Measurements from ENCODE around the gene KCND3. TPM values are rescaled to one million over a fixed set of nuclear protein-coding genes. Genes with fewer than 3 reads are reported as not detected.
"Not testable (repeated sequence)": the region's sequence is repeated elsewhere in the genome, so short reads cannot be mapped to it uniquely, and the experiment has no call there.

The KCND3 gene
- total and polyA plus RNA-seq, 4 donors: 1.1 to 25.3 (median 12.4) TPM

DNA sequence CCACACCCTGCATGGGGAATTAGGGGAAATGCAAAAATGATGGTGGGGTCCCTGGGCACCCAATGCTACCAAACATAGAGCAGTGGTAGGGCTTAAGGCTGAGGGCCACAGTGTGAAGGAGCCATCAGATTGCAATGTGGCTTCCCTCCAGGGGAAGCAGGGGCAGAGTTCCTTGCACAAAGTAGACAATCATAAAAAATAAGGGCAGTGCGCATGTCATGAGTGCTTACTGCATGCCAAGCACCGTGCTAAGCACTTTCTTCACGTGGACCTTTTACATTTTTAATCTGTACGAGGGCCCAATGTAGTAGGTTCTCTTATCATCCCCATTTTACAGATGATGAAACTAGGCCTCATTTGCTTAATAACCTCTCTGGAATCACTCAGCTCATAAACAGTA, 177.2 kb downstream of the KCND3 start:
- no peaks in the 10 kb centered on the region for H3K9me3 ChIP-seq (ENCODE audit: control insufficient read depth, low read length)
- 90 to 93% methylated on average over 4 of the region's 4 CpGs for WGBS, 2 donors

DNA sequence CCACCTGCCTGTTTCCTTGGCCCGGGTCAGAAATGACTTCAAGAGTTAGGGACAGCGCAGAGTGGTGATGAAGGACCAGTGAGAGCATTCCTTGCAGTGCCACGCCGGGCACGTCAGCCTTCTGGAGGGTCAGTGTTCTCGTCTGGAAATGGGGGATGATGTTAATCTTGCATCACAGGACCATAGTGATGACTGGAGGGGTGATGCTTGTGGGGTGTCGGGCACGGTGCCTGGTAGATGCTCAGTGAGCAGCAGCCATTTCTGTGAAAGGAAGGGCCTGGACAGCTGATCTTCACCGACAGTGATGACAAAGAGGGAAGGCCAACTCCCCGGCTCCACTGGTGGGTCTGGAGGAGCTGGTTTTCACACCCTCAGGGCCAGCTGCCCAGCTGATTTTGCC, 177.6 kb downstream of the KCND3 start:
- Histone ChIP-seq H3K4me1 (ENCODE audit: control insufficient read depth in 1 of 2, insufficient read depth in 2 of 2, low read length in 2 of 2) (no peaks in the 10 kb centered on the region), H3K27ac (ENCODE audit: low read depth in 1 of 2, low read length in 2 of 2) (no peak overlapping the region), H3K36me3 (ENCODE audit: control insufficient read depth in 1 of 2, insufficient read depth in 2 of 2, low read length in 1 of 2) (no peaks in the 10 kb centered on the region), H3K27me3 (ENCODE audit: control insufficient read depth in 1 of 2, insufficient read depth in 2 of 2, low read length in 1 of 2) (no peaks in the 10 kb centered on the region), H3K9me3 (ENCODE audit: control insufficient read depth, low read length) (no peaks in the 10 kb centered on the region), H3K4me3 (ENCODE audit: low read length in 2 of 2) (no peak overlapping the region)
- DNase-seq (no peak), ATAC-seq (ENCODE audit: low FRiP score) (no peak)
- intact Hi-C loops (cut with DNase I): no loop called here
- 85 to 87% methylated on average over 10 of the region's 10 CpGs for WGBS, 2 donors

More for the DNA sequence above, 177.2 kb downstream of the KCND3 start:
- DNase-seq (no peak), ATAC-seq (ENCODE audit: low FRiP score) (no peak)
- Histone ChIP-seq H3K4me3 (ENCODE audit: low read length in 2 of 2) (no peak overlapping the region), H3K27ac (ENCODE audit: low read depth in 1 of 2, low read length in 2 of 2) (no peak overlapping the region), H3K27me3 (ENCODE audit: control insufficient read depth in 1 of 2, insufficient read depth in 2 of 2, low read length in 1 of 2) (no peaks in the 10 kb centered on the region), H3K4me1 (ENCODE audit: control insufficient read depth in 1 of 2, insufficient read depth in 2 of 2, low read length in 2 of 2) (no peaks in the 10 kb centered on the region), H3K36me3 (ENCODE audit: control insufficient read depth in 1 of 2, insufficient read depth in 2 of 2, low read length in 1 of 2) (no peaks in the 10 kb centered on the region)
- intact Hi-C loops (cut with DNase I): no loop called here

DNA sequence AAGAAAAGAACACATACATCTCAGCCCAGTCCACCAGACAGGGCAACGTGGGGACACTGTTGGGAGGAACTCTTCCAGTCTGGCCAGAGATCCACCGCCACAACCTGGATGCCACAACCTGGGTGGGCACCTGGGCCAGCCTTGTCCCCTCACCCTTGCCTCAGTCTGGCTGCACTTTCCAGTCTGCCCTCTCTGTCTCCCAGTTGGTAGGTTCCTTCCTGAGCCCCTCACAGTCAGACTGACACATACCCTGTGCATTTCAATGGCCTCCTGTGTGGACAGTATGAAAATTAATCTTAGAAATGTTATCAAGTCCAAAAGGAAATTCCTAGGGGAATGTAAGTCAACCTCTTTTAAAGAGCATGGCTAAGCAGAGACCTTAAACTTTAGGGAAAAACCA, 184.2 kb downstream of the KCND3 start:
- DNase-seq: no peak
- H3K27ac ChIP-seq (ENCODE audit: low read depth in 1 of 2, low read length in 2 of 2): no peak overlapping the region
- WGBS, 2 donors: 66 to 68% methylated on average over 2 of the region's 2 CpGs
- H3K4me1 ChIP-seq (ENCODE audit: control insufficient read depth in 1 of 2, insufficient read depth in 2 of 2, low read length in 2 of 2): no peaks in the 10 kb centered on the region
- no peaks in the 10 kb centered on the region for H3K27me3 ChIP-seq (ENCODE audit: control insufficient read depth in 1 of 2, insufficient read depth in 2 of 2, low read length in 1 of 2)
- intact Hi-C loops (cut with DNase I): no loop called here
- ATAC-seq (ENCODE audit: low FRiP score): no peak
- H3K9me3 ChIP-seq (ENCODE audit: control insufficient read depth, low read length): no peaks in the 10 kb centered on the region
- no peak overlapping the region for H3K4me3 ChIP-seq (ENCODE audit: low read length in 2 of 2)
- no peaks in the 10 kb centered on the region for H3K36me3 ChIP-seq (ENCODE audit: control insufficient read depth in 1 of 2, insufficient read depth in 2 of 2, low read length in 1 of 2)

DNA sequence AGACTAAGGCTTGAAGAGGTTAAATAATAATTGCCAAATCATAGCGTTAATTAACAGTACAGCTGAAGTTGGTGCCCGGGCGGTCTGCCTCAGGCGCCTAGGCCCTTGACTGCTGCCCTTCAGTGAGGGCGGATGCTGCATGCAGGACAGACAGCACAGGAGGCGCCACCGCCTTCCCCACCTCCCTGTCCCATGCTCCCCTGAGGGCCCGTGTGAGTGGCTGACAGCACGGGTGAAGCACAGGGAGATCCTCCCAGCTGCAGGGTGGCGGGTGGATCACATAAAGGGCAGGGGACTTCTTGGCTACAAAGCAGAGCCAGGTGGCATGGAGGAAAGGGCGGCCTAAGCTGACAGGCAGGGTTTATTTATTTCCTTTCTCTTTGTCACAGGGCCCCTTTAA, 184.7 kb downstream of the KCND3 start:
- whole genome bisulfite sequencing, 2 donors: 78 to 79% methylated on average over 11 of the region's 11 CpGs
- ATAC-seq (ENCODE audit: low FRiP score): no peak
- no peak for DNase-seq
- no peaks in the 10 kb centered on the region for H3K4me1 ChIP-seq (ENCODE audit: control insufficient read depth in 1 of 2, insufficient read depth in 2 of 2, low read length in 2 of 2)
- H3K9me3 ChIP-seq (ENCODE audit: control insufficient read depth, low read length): no peaks in the 10 kb centered on the region
- no peaks in the 10 kb centered on the region for H3K36me3 ChIP-seq (ENCODE audit: control insufficient read depth in 1 of 2, insufficient read depth in 2 of 2, low read length in 1 of 2)
- no peak overlapping the region for H3K4me3 ChIP-seq (ENCODE audit: low read length in 2 of 2)
- H3K27me3 ChIP-seq (ENCODE audit: control insufficient read depth in 1 of 2, insufficient read depth in 2 of 2, low read length in 1 of 2): no peaks in the 10 kb centered on the region
- no peak overlapping the region for H3K27ac ChIP-seq (ENCODE audit: low read depth in 1 of 2, low read length in 2 of 2)
- intact Hi-C loops (cut with DNase I): no loop called here

DNA sequence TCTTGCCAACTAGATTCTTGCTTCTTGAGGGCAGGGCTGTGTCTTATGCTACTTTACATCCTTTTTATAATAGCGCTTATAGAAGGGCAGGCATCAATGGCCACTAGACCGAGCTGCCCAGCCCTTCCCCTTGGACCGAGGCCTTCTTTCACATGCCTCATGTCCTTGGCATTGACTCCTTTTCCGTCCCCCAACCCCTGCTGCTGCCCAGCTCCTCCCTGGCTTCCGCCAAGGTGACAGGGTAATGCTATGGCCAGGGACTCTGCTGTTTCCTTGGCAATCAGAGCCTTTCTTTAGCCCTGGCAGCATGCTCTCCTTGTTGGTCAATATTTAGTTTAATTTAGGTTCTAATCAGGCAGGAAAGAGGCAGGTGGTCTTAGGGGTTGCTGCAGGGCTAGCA, 185.5 kb downstream of the KCND3 start:
- ATAC-seq (ENCODE audit: low FRiP score): no peak
- no peak overlapping the region for H3K4me3 ChIP-seq (ENCODE audit: low read length in 2 of 2)
- H3K27me3 ChIP-seq (ENCODE audit: control insufficient read depth in 1 of 2, insufficient read depth in 2 of 2, low read length in 1 of 2): no peaks in the 10 kb centered on the region
- no peak overlapping the region for H3K27ac ChIP-seq (ENCODE audit: low read depth in 1 of 2, low read length in 2 of 2)
- intact Hi-C loops (cut with DNase I): no loop called here
- DNase-seq: no peak
- no peaks in the 10 kb centered on the region for H3K36me3 ChIP-seq (ENCODE audit: control insufficient read depth in 1 of 2, insufficient read depth in 2 of 2, low read length in 1 of 2)
- WGBS, 2 donors: 72 to 75% methylated on average over 5 of the region's 5 CpGs
- H3K9me3 ChIP-seq (ENCODE audit: control insufficient read depth, low read length): no peaks in the 10 kb centered on the region
- no peaks in the 10 kb centered on the region for H3K4me1 ChIP-seq (ENCODE audit: control insufficient read depth in 1 of 2, insufficient read depth in 2 of 2, low read length in 2 of 2)

DNA sequence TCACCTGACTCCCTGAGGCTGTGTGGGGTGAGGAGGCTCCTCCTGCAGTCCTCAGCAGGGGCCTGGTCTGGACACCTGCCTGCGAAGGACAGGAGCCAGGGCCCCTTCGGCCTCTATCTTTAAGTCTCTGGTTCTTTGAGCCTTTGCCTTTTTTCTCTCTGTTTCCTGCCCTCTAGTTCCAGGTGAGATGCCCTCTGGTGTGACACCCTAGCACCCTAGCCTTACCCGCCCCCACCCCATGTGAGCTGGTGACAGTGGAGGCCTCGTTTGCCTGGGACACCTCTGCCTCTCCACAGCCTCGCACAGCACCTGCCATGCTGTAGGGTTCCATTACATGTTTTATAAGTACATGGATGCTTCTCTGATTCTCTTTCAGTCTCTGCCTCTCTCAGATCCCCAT, 186.5 kb downstream of the KCND3 start:
- no peaks in the 10 kb centered on the region for H3K27me3 ChIP-seq (ENCODE audit: control insufficient read depth in 1 of 2, insufficient read depth in 2 of 2, low read length in 1 of 2)
- 85 to 89% methylated on average over 5 of the region's 5 CpGs for WGBS, 2 donors
- no peaks in the 10 kb centered on the region for H3K4me1 ChIP-seq (ENCODE audit: control insufficient read depth in 1 of 2, insufficient read depth in 2 of 2, low read length in 2 of 2)
- DNase-seq (no peak), ATAC-seq (ENCODE audit: low FRiP score) (no peak)
- H3K4me3 ChIP-seq (ENCODE audit: low read length in 2 of 2): no peak overlapping the region
- no peak overlapping the region for H3K27ac ChIP-seq (ENCODE audit: low read depth in 1 of 2, low read length in 2 of 2)
- no peaks in the 10 kb centered on the region for H3K36me3 ChIP-seq (ENCODE audit: control insufficient read depth in 1 of 2, insufficient read depth in 2 of 2, low read length in 1 of 2)
- no peaks in the 10 kb centered on the region for H3K9me3 ChIP-seq (ENCODE audit: control insufficient read depth, low read length)
- intact Hi-C loops (cut with DNase I): no loop called here

DNA sequence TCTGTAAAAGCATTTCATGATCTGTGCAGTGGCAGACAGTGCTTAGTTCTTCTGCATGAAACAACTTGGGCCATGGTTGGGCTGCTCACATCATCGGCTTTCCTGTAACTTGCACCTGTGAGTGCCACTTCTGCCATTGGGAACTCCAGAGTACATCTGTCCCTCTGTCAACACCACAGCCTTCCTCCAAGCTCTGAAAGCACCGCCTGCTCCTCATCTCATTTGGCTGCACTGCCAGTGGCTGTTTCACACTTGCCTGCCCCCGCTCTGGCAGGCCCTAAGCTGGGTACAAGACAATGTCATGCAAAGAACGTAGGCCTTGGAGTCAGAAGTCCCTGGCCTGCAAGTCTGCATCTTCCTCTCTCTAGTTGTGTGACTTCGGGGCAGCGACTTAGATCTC, 187.4 kb downstream of the KCND3 start:
- Histone ChIP-seq H3K27ac (ENCODE audit: low read depth in 1 of 2, low read length in 2 of 2) (no peak overlapping the region), H3K4me3 (ENCODE audit: low read length in 2 of 2) (no peak overlapping the region), H3K9me3 (ENCODE audit: control insufficient read depth, low read length) (no peaks in the 10 kb centered on the region), H3K4me1 (ENCODE audit: control insufficient read depth in 1 of 2, insufficient read depth in 2 of 2, low read length in 2 of 2) (no peaks in the 10 kb centered on the region), H3K27me3 (ENCODE audit: control insufficient read depth in 1 of 2, insufficient read depth in 2 of 2, low read length in 1 of 2) (no peaks in the 10 kb centered on the region), H3K36me3 (ENCODE audit: control insufficient read depth in 1 of 2, insufficient read depth in 2 of 2, low read length in 1 of 2) (no peaks in the 10 kb centered on the region)
- ATAC-seq (ENCODE audit: low FRiP score) (no peak), DNase-seq (no peak)
- intact Hi-C loops (cut with DNase I): no loop called here
- WGBS, 2 donors: 86 to 89% methylated on average over 6 of the region's 6 CpGs

DNA sequence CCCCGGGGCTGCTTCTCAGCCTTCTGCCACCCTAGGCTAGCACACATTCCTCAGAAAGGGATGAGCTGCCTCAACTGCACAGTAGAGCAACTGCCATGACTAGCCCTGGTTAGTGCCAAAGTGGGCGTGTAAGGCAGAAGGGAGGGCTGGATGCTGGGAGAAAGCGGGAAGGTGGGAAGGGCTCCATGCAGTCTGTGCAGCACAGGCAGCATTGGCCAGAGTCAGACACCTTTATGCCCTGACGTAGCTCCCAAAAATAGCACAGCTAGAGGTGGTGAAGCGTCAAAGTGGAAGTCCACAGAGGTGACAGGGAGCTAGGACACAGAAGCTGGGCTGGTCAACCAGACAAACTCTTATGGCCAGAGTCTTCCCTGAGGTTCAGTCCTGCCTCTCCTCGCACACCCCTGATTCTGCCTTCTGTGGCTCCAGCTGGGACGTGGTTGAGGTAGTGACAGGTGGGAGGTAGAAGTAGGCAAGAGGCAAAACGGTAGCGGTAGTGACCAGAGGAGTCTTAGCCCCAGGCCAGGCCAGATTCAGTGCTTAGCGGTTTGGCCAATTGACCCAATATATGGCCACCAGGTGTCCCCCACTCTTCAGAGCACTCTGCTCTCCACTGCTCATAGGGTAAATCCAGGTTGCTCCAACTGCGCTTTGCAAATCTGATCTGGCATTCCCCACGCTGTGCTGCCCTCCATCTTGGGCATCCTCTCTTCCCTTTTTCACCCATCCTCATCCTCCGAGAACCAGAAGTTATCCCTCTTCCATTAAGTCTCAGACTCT, 188.2 kb downstream of the KCND3 start:
- intact Hi-C loops (cut with DNase I): no loop called here
- Histone ChIP-seq H3K27me3 (ENCODE audit: control insufficient read depth in 1 of 2, insufficient read depth in 2 of 2, low read length in 1 of 2) (no peaks in the 10 kb centered on the region), H3K9me3 (ENCODE audit: control insufficient read depth, low read length) (no peaks in the 10 kb centered on the region), H3K4me3 (ENCODE audit: low read length in 2 of 2) (no peak overlapping the region), H3K4me1 (ENCODE audit: control insufficient read depth in 1 of 2, insufficient read depth in 2 of 2, low read length in 2 of 2) (no peaks in the 10 kb centered on the region), H3K27ac (ENCODE audit: low read depth in 1 of 2, low read length in 2 of 2) (no peak overlapping the region), H3K36me3 (ENCODE audit: control insufficient read depth in 1 of 2, insufficient read depth in 2 of 2, low read length in 1 of 2) (no peaks in the 10 kb centered on the region)
- DNase-seq (no peak), ATAC-seq (ENCODE audit: low FRiP score) (no peak)
- WGBS, 2 donors: 76 to 82% methylated on average over 13 of the region's 13 CpGs

DNA sequence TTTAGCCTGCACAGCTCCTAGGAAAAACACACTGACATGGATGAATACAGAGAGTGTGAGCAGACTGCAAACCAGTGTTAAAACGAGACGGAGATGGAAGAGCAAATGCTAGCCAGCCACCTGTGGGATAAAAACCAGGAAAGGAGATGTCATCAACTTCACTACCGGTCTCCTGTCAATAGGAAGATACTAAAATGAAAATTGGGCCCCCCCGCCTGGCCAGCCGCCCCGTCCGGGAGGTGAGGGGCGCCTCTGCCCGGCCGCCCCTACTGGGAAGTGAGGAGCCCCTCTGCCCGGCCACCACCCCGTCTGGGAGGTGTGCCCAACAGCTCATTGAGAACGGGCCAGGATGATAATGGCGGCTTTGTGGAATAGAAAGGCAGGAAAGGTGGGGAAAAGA, 189.7 kb downstream of the KCND3 start:
- intact Hi-C loops (cut with DNase I): loop anchor here in 1 of 2 donors (5.0 kb wide), 1 partner anchor 193 kb away; no protein-coding TSS in a partner anchor
- not testable (repeated sequence) for DNase-seq; ATAC-seq (ENCODE audit: low FRiP score); H3K27me3 ChIP-seq (ENCODE audit: control insufficient read depth in 1 of 2, insufficient read depth in 2 of 2, low read length in 1 of 2); H3K4me3 ChIP-seq (ENCODE audit: low read length in 2 of 2); H3K4me1 ChIP-seq (ENCODE audit: control insufficient read depth in 1 of 2, insufficient read depth in 2 of 2, low read length in 2 of 2); H3K36me3 ChIP-seq (ENCODE audit: control insufficient read depth in 1 of 2, insufficient read depth in 2 of 2, low read length in 1 of 2); H3K9me3 ChIP-seq (ENCODE audit: control insufficient read depth, low read length); H3K27ac ChIP-seq (ENCODE audit: low read depth in 1 of 2, low read length in 2 of 2)
- WGBS, 2 donors: 89 to 90% methylated on average over 10 to 14 of the region's 14 CpGs

All from aorta (tissue), 5 donors.